AG20443 (cell line): ENCODE results near the gene HERC4.
"Not testable (repeated sequence)": the region's sequence is repeated elsewhere in the genome, so short reads cannot be mapped to it uniquely, and the experiment has no call there.

Experiments
- DNase-seq: peaks from one replicate; pipeline ENCODE4 v3.0.0; 2012; ENCODE audit warnings: low spot score, mixed read lengths

HERC4 gene

GRCh38 chr10:68049289-68050078 is 25.6 kb downstream of the HERC4 start:
- no peak for DNase-seq

- DNase-seq: no peak
Observed at GRCh38 chr10:68047554-68048327, 27.3 kb downstream of the HERC4 start.

GRCh38 chr10:68047122-68047521 is 28.0 kb downstream of the HERC4 start:
- no peak for DNase-seq

GRCh38 chr10:68046642-68047041 is 28.4 kb downstream of the HERC4 start:
- no peak for DNase-seq

GRCh38 chr10:68043030-68043429 is 32.1 kb downstream of the HERC4 start:
- DNase-seq: peak; percentile 30

GRCh38 chr10:68032113-68032512 is 43.0 kb downstream of the HERC4 start:
- no peak for DNase-seq

- no peak for DNase-seq
Observed at GRCh38 chr10:68027429-68027828, 47.7 kb downstream of the HERC4 start.

GRCh38 chr10:68023292-68023691 is 51.8 kb downstream of the HERC4 start:
- DNase-seq: no peak

GRCh38 chr10:68022324-68022723 is 52.8 kb downstream of the HERC4 start:
- not testable (repeated sequence) for DNase-seq

- DNase-seq: not testable (repeated sequence)
Observed at GRCh38 chr10:68016519-68016918, 58.6 kb downstream of the HERC4 start.

GRCh38 chr10:68010426-68010940 is 64.6 kb downstream of the HERC4 start:
- no peak for DNase-seq

- DNase-seq: no peak
Observed at GRCh38 chr10:68007356-68007755, 67.7 kb downstream of the HERC4 start.

GRCh38 chr10:68001539-68001938 is 73.5 kb downstream of the HERC4 start:
- no peak for DNase-seq

- no peak for DNase-seq
Observed at GRCh38 chr10:68001000-68001399, 74.1 kb downstream of the HERC4 start.

- DNase-seq: no peak
Observed at GRCh38 chr10:67990093-67990492, 85.0 kb downstream of the HERC4 start.

GRCh38 chr10:67988606-67989005 is 86.5 kb downstream of the HERC4 start:
- DNase-seq: no peak

- not testable (repeated sequence) for DNase-seq
Observed at GRCh38 chr10:67982603-67983002, 92.5 kb downstream of the HERC4 start.

GRCh38 chr10:67978749-67979148 is 96.3 kb downstream of the HERC4 start:
- no peak for DNase-seq

- DNase-seq: no peak
Observed at GRCh38 chr10:67977251-67977650, 97.8 kb downstream of the HERC4 start.

GRCh38 chr10:67976292-67977245 is 98.5 kb downstream of the HERC4 start:
- peak; percentile 12 for DNase-seq

GRCh38 chr10:67975871-67976270 is 99.2 kb downstream of the HERC4 start:
- DNase-seq: no peak

- DNase-seq: no peak
Observed at GRCh38 chr10:67971311-67971710, 103.8 kb downstream of the HERC4 start.
